Naive thymus-derived CD8-positive, alpha-beta T cell (primary cell): ENCODE results near the gene CYP1A2. TPM values are rescaled to one million over a fixed set of nuclear protein-coding genes. Genes with fewer than 3 reads are reported as not detected.

Source experiments
- ATAC-seq, 2 donors: fragments of 150-1000 bp; cut with Tn5 transposase in 1 of 2; sonication (Bioruptor Pico), chemical (Tn5 transposase) in 1 of 2; 1 replicate in 1 of 2; 2 replicates in 1 of 2; pipeline ENCODE4 v1.10.0; 2021; ENCODE audit warnings: mild to moderate bottlenecking in 2 of 2, moderate library complexity in 2 of 2
- POLR2A ChIA-PET: fragments of 350-600 bp; sonication (Branson Sonifier 250); formaldehyde crosslinking; loops from one replicate; lab custom pipeline; 2021; ENCODE audit warnings: antibody characterized with exemption; lab: Charles Lee
- DNase-seq, 10 donors: peaks; one replicate each; pipeline versions ENCODE4 v3.0.0 to v3.0.0-alpha.2; 2020 to 2022
- H3K27ac Mint-ChIP-seq, 10 donors: one replicate each; pipeline ENCODE4 v1.8.0; 2020 to 2022; ENCODE audit warnings: mild to moderate bottlenecking in 10 of 10, mixed read lengths in 10 of 10, moderate library complexity in 4 of 10, inconsistent platforms in 1 of 10
- H3K27me3 Mint-ChIP-seq, 5 donors: one replicate each; pipeline ENCODE4 v1.8.0; 2021 to 2022; ENCODE audit warnings: mixed read lengths in 5 of 5
- H3K36me3 Mint-ChIP-seq, 3 donors: one replicate each; pipeline ENCODE4 v1.8.0; 2020 to 2022; ENCODE audit warnings: mixed read lengths in 3 of 3, mild to moderate bottlenecking in 2 of 3, inconsistent platforms in 1 of 3
- H3K4me1 Mint-ChIP-seq, 4 donors: one replicate each; pipeline ENCODE4 v1.8.0; 2021 to 2022; ENCODE audit warnings: mixed read lengths in 4 of 4
- H3K4me3 Mint-ChIP-seq, 10 donors: one replicate each; pipeline ENCODE4 v1.8.0; 2020 to 2022; ENCODE audit warnings: mild to moderate bottlenecking in 10 of 10, mixed read lengths in 10 of 10, moderate library complexity in 6 of 10, inconsistent platforms in 1 of 10
- H3K9me3 Mint-ChIP-seq, 9 donors: one replicate each; pipeline ENCODE4 v1.8.0; 2020 to 2022; ENCODE audit warnings: mixed read lengths in 9 of 9, mild to moderate bottlenecking in 3 of 9, inconsistent platforms in 1 of 9, moderate library complexity in 1 of 9
- polyA plus RNA-seq, 3 donors: library from polyadenylated mRNA; unstranded; fragments of 300-500 nt; fragmentation: Illumina TruSeq; gene quantifications; one replicate each; pipeline ENCODE4 v1.2.3, GENCODE V29; 2021
- total RNA-seq, 8 experiments: library from RNA in 2 of 8; stranded (reverse) in 2 of 8; gene quantifications; one replicate each; pipeline ENCODE4 v1.2.3 and lab custom pipeline; 2021 to 2026

The CYP1A2 gene
- total and polyA plus RNA-seq, 5 experiments from 2014 or later, result not detected

- ATAC-seq (no peak), DNase-seq (no peak)
- Mint-ChIP-seq H3K9me3 (no peaks in the 10 kb centered on the region), H3K36me3 (no peaks in the 10 kb centered on the region), H3K4me3 (no peak overlapping the region), H3K27me3 (peaks cover 0 to 6% (median 1%) of the 10 kb centered on the region in 5 donors), H3K4me1 (peaks cover 7 to 38% (median 32%) of the 10 kb centered on the region in 4 donors), H3K27ac (no peak overlapping the region)
- POLR2A ChIA-PET, result interaction anchor here (0.7 to 31.0 kb wide), 9 partner anchors 8 to 400 kb away, joined by 3 to 1300 read pairs (median 4); partner anchors contain the start of genes CSK and UBL7
Measured at GRCh38 chr15:74769463-74770025, 20.9 kb downstream of the CYP1A2 start.

DNA sequence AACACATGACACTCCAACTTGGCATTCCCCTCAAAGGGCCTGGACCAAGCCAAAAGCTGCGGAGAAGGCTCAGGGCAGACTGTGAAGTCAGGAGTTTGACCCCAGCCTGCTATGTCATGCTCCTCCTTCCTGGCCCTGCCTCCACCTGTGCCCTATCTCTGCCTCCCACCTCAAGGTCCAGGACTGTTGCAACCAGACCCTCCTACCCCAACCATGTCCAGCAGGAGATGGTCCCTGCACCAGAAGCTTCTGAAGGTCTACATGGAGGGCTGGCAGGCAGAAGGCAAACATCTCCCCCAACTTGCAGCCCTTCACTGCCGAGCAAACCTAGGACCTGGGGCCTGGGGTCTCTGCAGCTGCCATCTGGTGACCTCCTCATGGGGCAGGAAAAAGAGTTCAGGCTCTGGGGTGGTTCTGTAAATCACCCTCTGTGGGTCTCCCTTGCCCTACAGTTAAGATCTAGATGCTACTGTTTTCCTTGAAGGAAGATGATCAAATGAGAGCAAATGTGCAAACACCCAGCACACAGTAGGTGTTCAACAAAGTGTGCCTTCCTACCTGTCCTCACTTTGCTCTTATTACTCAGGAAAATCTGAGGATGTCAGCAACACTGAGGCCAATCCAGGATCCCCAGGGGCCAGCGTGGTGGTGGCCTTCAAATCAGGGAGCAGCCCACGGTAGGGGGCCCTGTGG lies 21.7 kb downstream of the CYP1A2 start:
- Mint-ChIP-seq H3K36me3 (no peaks in the 10 kb centered on the region), H3K4me1 (peaks cover 9 to 43% (median 37%) of the 10 kb centered on the region in 4 donors), H3K27me3 (peaks cover 0 to 6% (median 0%) of the 10 kb centered on the region in 5 donors), H3K27ac (peak overlapping the region in 3 of 10 donors; percentile 89 to 93 (median 90)), H3K9me3 (no peaks in the 10 kb centered on the region), H3K4me3 (peak overlapping the region in 1 of 10 donors; percentile 19)
- DNase-seq (no peak), ATAC-seq (no peak)
- POLR2A ChIA-PET, result interaction anchor here (1.0 to 31.0 kb wide), 9 partner anchors 7 to 397 kb away, joined by 3 to 1300 read pairs (median 7); partner anchors contain the start of gene CSK

GRCh38 chr15:74773329-74773728 lies 24.7 kb downstream of the CYP1A2 start:
- Mint-ChIP-seq H3K4me1 (peaks cover 28 to 73% (median 65%) of the 10 kb centered on the region in 4 donors), H3K36me3 (no peaks in the 10 kb centered on the region), H3K9me3 (no peaks in the 10 kb centered on the region), H3K27ac (peak overlapping the region in 7 of 10 donors; percentile 3 to 100 (median 68)), H3K27me3 (peaks cover 0 to 2% (median 0%) of the 10 kb centered on the region in 5 donors), H3K4me3 (no peak overlapping the region)
- DNase-seq, result no peak
- ATAC-seq, result no peak
- POLR2A ChIA-PET, result interaction anchor here (31.0 kb wide), 1 partner anchor 22 kb away, joined by 1300 read pairs; the partner anchor contains the start of gene CSK

GRCh38 chr15:74773731-74774252 lies 25.1 kb downstream of the CYP1A2 start:
- Mint-ChIP-seq H3K27ac (peak overlapping the region in 9 of 10 donors; percentile 50 to 100 (median 83)), H3K4me1 (peaks cover 31 to 74% (median 66%) of the 10 kb centered on the region in 4 donors), H3K9me3 (no peaks in the 10 kb centered on the region), H3K4me3 (no peak overlapping the region), H3K27me3 (peaks cover 0 to under 1% (median 0%) of the 10 kb centered on the region in 5 donors), H3K36me3 (no peaks in the 10 kb centered on the region)
- ATAC-seq, result no peak
- no peak for DNase-seq
- POLR2A ChIA-PET, result interaction anchor here (31.0 kb wide), 1 partner anchor 21 kb away, joined by 1300 read pairs; the partner anchor contains the start of gene CSK

DNA sequence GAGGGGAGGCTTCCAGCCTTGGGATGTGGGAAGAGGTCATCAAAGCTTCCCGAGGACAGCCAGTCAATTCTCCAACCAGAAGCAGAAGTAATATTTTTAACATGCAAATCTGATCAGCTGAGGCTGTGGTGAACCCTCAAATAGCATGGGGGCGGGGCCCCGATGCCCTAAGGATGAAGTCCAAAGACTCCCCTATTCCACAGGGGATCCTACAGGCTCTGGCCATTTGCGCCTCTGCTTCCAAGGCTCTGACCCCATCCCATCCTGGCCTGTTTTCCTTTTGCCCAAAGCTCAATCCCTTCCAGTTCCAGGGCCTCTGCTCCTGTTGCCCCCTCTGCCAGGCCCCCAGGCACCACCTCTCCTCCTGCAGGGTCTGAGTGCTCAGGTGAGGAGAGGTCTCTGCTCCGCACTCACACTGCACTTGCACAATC lies 26.5 kb downstream of the CYP1A2 start:
- Mint-ChIP-seq H3K27me3 (no peaks in the 10 kb centered on the region), H3K4me1 (peaks cover 38 to 84% (median 77%) of the 10 kb centered on the region in 4 donors), H3K27ac (peak overlapping the region in 8 of 10 donors; percentile 70 to 100 (median 98)), H3K9me3 (no peaks in the 10 kb centered on the region), H3K36me3 (no peaks in the 10 kb centered on the region), H3K4me3 (peak overlapping the region in 3 of 10 donors; percentile 33 to 85 (median 60))
- POLR2A ChIA-PET, result interaction anchor here (31.0 kb wide), 1 partner anchor 20 kb away, joined by 1300 read pairs; the partner anchor contains the start of gene CSK
- ATAC-seq (no peak), DNase-seq (no peak)

DNA sequence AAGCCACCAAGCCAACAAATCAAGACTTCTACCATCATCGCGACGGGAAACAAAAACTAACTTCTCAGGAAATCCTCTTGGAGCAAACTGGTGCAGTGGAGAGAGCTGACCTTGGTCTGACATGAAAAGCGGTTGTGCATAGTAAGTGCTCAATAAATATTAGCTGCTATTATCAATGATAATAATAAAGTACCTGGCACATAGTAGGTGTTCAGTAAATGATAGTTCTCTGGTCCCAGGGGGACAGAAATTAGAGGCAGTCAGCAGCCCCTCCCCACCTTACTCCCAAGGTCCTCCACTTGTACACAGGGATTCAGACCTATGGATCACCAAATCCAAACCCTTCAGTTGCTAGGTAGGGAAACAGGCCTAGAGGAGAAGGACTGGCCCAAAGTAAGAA lies 27.2 kb downstream of the CYP1A2 start:
- DNase-seq, result no peak
- no peaks in the 10 kb centered on the region for H3K9me3 Mint-ChIP-seq
- no peaks in the 10 kb centered on the region for H3K27me3 Mint-ChIP-seq
- peak overlapping the region; percentile 77 to 100 (median 98) for H3K27ac Mint-ChIP-seq
- no peaks in the 10 kb centered on the region for H3K36me3 Mint-ChIP-seq
- peaks cover 45 to 91% (median 81%) of the 10 kb centered on the region in 4 donors for H3K4me1 Mint-ChIP-seq
- peak overlapping the region in 7 of 10 donors; percentile 12 to 85 (median 26) for H3K4me3 Mint-ChIP-seq
- POLR2A ChIA-PET, result interaction anchor here (2.1 to 31.0 kb wide), 2 partner anchors 19 to 181 kb away, joined by 8 to 1300 read pairs; partner anchors contain the start of genes CSK and RPP25
- ATAC-seq, result no peak

DNA sequence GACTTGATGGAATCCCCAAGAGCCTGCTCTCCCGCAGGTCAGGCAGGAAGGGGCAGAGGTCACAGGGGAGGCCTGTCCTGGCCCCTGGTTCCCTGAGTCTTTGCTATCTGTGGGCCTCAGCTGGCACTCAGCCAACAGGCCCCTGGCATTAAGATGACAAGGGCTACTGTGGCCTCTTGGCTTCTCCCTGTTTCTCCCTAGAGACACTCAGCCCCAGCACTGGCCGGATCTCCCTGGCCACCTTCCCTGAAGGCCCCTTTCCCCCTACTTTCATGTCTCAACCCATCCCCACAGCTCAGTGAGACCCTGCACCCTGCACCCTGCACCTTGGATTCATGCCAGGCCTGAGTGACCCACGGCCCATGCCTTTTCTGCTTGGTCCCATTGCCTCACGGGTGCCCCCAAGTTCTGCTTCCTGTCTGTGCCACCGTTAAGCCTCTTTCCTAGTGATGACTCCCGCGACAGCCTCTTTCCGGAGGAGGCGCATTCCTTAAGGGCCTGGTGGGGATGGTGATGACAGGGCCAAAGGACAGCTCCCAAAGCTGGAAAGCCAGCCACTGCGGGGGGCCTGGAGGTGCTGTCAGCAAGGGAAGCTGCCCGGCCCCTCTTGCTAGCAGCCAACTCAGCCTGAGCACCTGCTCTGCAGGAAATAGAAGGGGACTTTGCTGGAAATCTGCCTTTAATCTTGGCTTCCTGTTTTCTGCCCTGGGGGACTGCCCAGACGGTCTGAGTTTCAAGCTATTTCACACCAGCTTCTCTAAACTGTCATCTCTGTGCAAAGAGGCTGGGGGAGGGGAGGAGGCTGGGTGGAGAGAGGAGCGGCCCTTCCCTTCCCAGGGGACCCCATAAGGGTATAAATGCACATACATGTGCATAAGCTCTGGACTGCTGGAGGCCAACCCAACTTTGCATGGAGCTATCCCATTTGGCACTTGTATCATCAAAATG lies 28.4 kb downstream of the CYP1A2 start:
- Mint-ChIP-seq H3K4me1 (peaks cover 48 to 87% (median 79%) of the 10 kb centered on the region in 4 donors), H3K27me3 (peaks cover 0 to 2% (median 0%) of the 10 kb centered on the region in 5 donors), H3K36me3 (no peaks in the 10 kb centered on the region), H3K4me3 (peak overlapping the region; percentile 77 to 98 (median 90)), H3K9me3 (no peaks in the 10 kb centered on the region), H3K27ac (peak overlapping the region; percentile 93 to 100 (median 98))
- ATAC-seq (peak; percentile 47 to 67), DNase-seq (peak in 9 of 10 donors; percentile 45 to 70 (median 61))
- POLR2A ChIA-PET, result interaction anchor here (0.6 to 31.0 kb wide), 18 partner anchors 8 to 865 kb away, joined by 3 to 1300 read pairs (median 4); partner anchors contain the start of genes COX5A, CSK, MPI and RPP25

GRCh38 chr15:74777769-74778598 lies 29.3 kb downstream of the CYP1A2 start:
- Mint-ChIP-seq H3K4me3 (peak overlapping the region; percentile 77 to 98 (median 92)), H3K27me3 (peaks cover 0 to 2% (median 0%) of the 10 kb centered on the region in 5 donors), H3K4me1 (peaks cover 49 to 82% (median 76%) of the 10 kb centered on the region in 4 donors), H3K27ac (peak overlapping the region; percentile 93 to 100 (median 98)), H3K9me3 (no peaks in the 10 kb centered on the region), H3K36me3 (no peaks in the 10 kb centered on the region)
- ATAC-seq (no peak), DNase-seq (no peak)
- POLR2A ChIA-PET, result interaction anchor here (0.6 to 31.0 kb wide), 19 partner anchors 8 to 676 kb away, joined by 3 to 1300 read pairs (median 4); partner anchors contain the start of genes CLK3, COX5A, CSK and MPI

- no peaks in the 10 kb centered on the region for H3K9me3 Mint-ChIP-seq
- no peak for ATAC-seq
Measured at GRCh38 chr15:74778599-74778970, 29.9 kb downstream of the CYP1A2 start.

GRCh38 chr15:74779162-74779648 lies 30.6 kb downstream of the CYP1A2 start:
- H3K4me3 Mint-ChIP-seq, result peak overlapping the region in 9 of 10 donors; percentile 34 to 98 (median 93)
- POLR2A ChIA-PET, result interaction anchor here (0.6 to 32.7 kb wide), 5 partner anchors 4 to 164 kb away, joined by 3 to 1300 read pairs (median 9); partner anchors contain the start of genes CLK3 and CSK
- DNase-seq (no peak), ATAC-seq (no peak)
- no peaks in the 10 kb centered on the region for H3K36me3 Mint-ChIP-seq
- peaks cover 53 to 73% (median 72%) of the 10 kb centered on the region in 4 donors for H3K4me1 Mint-ChIP-seq
- peak overlapping the region; percentile 93 to 100 (median 98) for H3K27ac Mint-ChIP-seq
- peaks cover 0 to 2% (median 0%) of the 10 kb centered on the region in 5 donors for H3K27me3 Mint-ChIP-seq
- no peaks in the 10 kb centered on the region for H3K9me3 Mint-ChIP-seq

More at GRCh38 chr15:74778599-74778970, 29.9 kb downstream of the CYP1A2 start:
- peaks cover 0 to 2% (median 0%) of the 10 kb centered on the region in 5 donors for H3K27me3 Mint-ChIP-seq
- H3K4me1 Mint-ChIP-seq, result peaks cover 52 to 79% (median 73%) of the 10 kb centered on the region in 4 donors
- peak overlapping the region in 9 of 10 donors; percentile 84 to 98 (median 93) for H3K4me3 Mint-ChIP-seq
- H3K27ac Mint-ChIP-seq, result peak overlapping the region; percentile 93 to 100 (median 98)
- H3K36me3 Mint-ChIP-seq, result no peaks in the 10 kb centered on the region
- DNase-seq, result no peak
- POLR2A ChIA-PET, result interaction anchor here (0.7 to 32.7 kb wide), 5 partner anchors 4 to 164 kb away, joined by 3 to 1300 read pairs (median 13); partner anchors contain the start of genes CLK3 and CSK
